Endodermal cell (in vitro differentiated cells): ENCODE measurements around the gene KLHDC4. TPM values are rescaled to one million over a fixed set of nuclear protein-coding genes. Genes with fewer than 3 reads are reported as not detected.

Experiments
- DNase-seq: peaks from one replicate; pipeline ENCODE4 v3.0.0-alpha.2; 2017
- H3K27ac ChIP-seq: 2 replicates; pipeline ENCODE4 v1.5.1; 2013; ENCODE audit warnings: mild to moderate bottlenecking, low read depth, low read length, moderate library complexity
- H3K27me3 ChIP-seq: 2 replicates; pipeline ENCODE4 v1.6.1; 2013; ENCODE audit warnings: mild to moderate bottlenecking, low read length, moderate library complexity; ENCODE audit not compliant: insufficient read depth, control insufficient read depth, poor library complexity, severe bottlenecking
- H3K36me3 ChIP-seq: 2 replicates; pipeline ENCODE4 v1.7.0; 2013; ENCODE audit warnings: mild to moderate bottlenecking, low read length, moderate library complexity; ENCODE audit not compliant: control insufficient read depth, insufficient read depth
- H3K4me1 ChIP-seq: one replicate; pipeline ENCODE4 v1.7.0; 2013; ENCODE audit warnings: low read length; ENCODE audit not compliant: control insufficient read depth, insufficient read depth
- H3K4me3 ChIP-seq: 2 replicates; pipeline ENCODE4 v1.5.1; 2013; ENCODE audit warnings: mild to moderate bottlenecking, low read length, moderate library complexity
- H3K9ac ChIP-seq: 2 replicates; pipeline ENCODE4 v1.6.1; 2013; ENCODE audit warnings: mild to moderate bottlenecking, low read length, moderate library complexity; ENCODE audit not compliant: poor library complexity, severe bottlenecking; ENCODE audit errors: extremely low read depth
- H3K9me3 ChIP-seq: 2 replicates; pipeline ENCODE4 v1.6.1; 2013; ENCODE audit warnings: mild to moderate bottlenecking, low read length, moderate library complexity; ENCODE audit not compliant: control insufficient read depth
- H3K27ac Mint-ChIP-seq: 2 replicates; pipeline ENCODE4 v1.8.0; 2020; ENCODE audit warnings: mixed read lengths
- H3K27me3 Mint-ChIP-seq: 2 replicates; pipeline ENCODE4 v1.8.0; 2021; ENCODE audit warnings: mild to moderate bottlenecking, mixed read lengths; ENCODE audit not compliant: insufficient read depth
- H3K36me3 Mint-ChIP-seq: 2 replicates; pipeline ENCODE4 v1.8.0; 2020; ENCODE audit warnings: low read depth, mixed read lengths
- H3K4me1 Mint-ChIP-seq: 2 replicates; pipeline ENCODE4 v1.8.0; 2020; ENCODE audit warnings: mixed read lengths
- H3K4me3 Mint-ChIP-seq: 2 replicates; pipeline ENCODE4 v1.8.0; 2020; ENCODE audit warnings: mild to moderate bottlenecking, moderate library complexity, mixed read lengths
- H3K9me3 Mint-ChIP-seq: 2 replicates; pipeline ENCODE4 v1.8.0; 2020; ENCODE audit warnings: mild to moderate bottlenecking, mixed read lengths
- CTCF ChIP-seq: fragments of 200-600 bp; sonication (generic); conservative IDR thresholded peaks from 2 replicates; pipeline ENCODE4 v1.5.0; 2021; ENCODE audit warnings: antibody characterized with exemption, mild to moderate bottlenecking
- WGBS, 2 experiments: methylation state at CpG; one replicate each; pipeline versions ENCODE4 v1.1.5 to v1.1.7; 2013; ENCODE audit warnings: missing lambda C conversion rate in 2 of 2, mixed read lengths in 1 of 2; ENCODE audit not compliant: insufficient coverage in 1 of 2, insufficient read length in 1 of 2; 5-methylcytosine and 5-hydroxymethylcytosine counted together
- total RNA-seq, 2 donors: library from RNA; stranded (reverse); fragmentation: NEBNext Ultra II Directional in 1 of 2; extraction: Animal tissue kit (Norgen Biotek cat#: 25700) in 1 of 2; gene quantifications; 2 replicates in 1 of 2; 3 replicates in 1 of 2; pipeline ENCODE4 v1.2.1, GENCODE V29; 2021

The KLHDC4 gene
- total RNA-seq, 2 donors from 2014 or later = 52.8 to 58.8 TPM

DNA sequence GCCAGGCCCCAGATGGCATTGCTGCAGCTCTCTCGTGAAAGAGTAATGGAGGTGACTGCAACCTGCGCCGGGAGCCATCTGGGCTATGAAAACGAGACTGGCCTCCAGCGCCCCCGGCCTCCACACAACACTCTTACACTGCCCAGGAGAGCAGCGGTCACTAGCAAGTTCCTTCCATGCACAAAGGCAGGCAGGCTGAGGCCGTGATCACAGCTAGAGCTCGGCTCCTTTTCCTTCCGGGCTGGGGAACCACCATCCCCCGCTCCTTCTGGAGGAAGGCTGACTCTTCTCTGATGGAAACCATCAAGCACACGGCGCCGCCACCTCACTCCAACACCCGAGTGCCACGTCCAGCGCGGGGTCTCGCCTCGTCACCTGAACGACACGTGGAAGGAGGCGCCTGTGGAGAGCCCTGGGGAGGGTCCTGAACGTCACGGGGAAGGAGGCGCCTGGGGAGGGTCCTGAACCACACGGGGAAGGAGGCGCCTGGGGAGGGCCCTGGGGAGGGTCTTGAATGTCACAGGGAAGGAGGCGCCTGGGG lies 61.9 kb downstream of the KLHDC4 start:
- TF ChIP-seq CTCF = no peak
- Mint-ChIP-seq H3K27me3 (no peaks in the 10 kb centered on the region), H3K4me1 (peaks cover 14% of the 10 kb centered on the region), H3K36me3 (peaks cover 48% of the 10 kb centered on the region), H3K27ac (no peak overlapping the region), H3K9me3 (no peaks in the 10 kb centered on the region), H3K4me3 (no peak overlapping the region)
- peaks cover 20% of the 10 kb centered on the region for H3K36me3 ChIP-seq
- H3K9ac ChIP-seq = no peak overlapping the region
- no peak overlapping the region for H3K4me3 ChIP-seq
- H3K4me1 ChIP-seq = peaks cover 9% of the 10 kb centered on the region
- no peaks in the 10 kb centered on the region for H3K27me3 ChIP-seq
- H3K27ac ChIP-seq = no peak overlapping the region
- 94 to 96% methylated on average over 19 to 29 of the region's 29 CpGs for WGBS, 2 experiments
- DNase-seq = no peak
- H3K9me3 ChIP-seq = no peaks in the 10 kb centered on the region

GRCh38 chr16:87703071-87703470 lies 62.7 kb downstream of the KLHDC4 start:
- Mint-ChIP-seq H3K4me1 (peaks cover 14% of the 10 kb centered on the region), H3K36me3 (peaks cover 44% of the 10 kb centered on the region), H3K4me3 (no peak overlapping the region), H3K27ac (no peak overlapping the region), H3K9me3 (no peaks in the 10 kb centered on the region), H3K27me3 (no peaks in the 10 kb centered on the region)
- Histone ChIP-seq H3K36me3 (peaks cover 23% of the 10 kb centered on the region), H3K4me3 (no peak overlapping the region), H3K4me1 (peaks cover 9% of the 10 kb centered on the region), H3K9me3 (no peaks in the 10 kb centered on the region), H3K27me3 (no peaks in the 10 kb centered on the region), H3K27ac (no peak overlapping the region), H3K9ac (no peak overlapping the region)
- no peak for DNase-seq
- WGBS, 2 experiments = 91 to 99% methylated on average over 26 of the region's 26 CpGs
- no peak for TF ChIP-seq CTCF

DNA sequence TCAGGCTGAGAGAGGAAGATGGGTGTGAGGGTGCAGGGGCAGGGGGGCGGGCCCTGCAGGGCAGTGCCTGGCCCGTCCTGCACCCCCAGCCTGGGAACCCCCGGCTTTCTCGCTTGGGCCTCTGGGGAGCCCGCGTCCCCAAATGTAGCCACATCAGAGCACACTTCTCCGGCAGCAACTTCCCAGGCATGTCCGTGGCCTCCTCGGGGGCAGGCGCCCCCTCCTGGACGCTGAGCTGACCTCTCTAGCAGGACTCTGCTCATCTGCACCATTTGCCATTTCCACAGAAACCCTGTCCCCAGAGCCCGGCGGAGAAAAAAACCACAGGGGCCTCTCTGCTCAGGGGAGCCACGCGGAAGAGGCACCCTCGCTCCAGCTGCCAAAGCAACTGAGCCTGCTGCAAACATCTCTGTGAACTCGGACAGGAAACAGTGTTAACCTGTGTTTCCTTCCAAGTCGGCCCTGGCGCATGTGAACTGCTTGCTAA lies 63.4 kb downstream of the KLHDC4 start:
- Mint-ChIP-seq H3K4me1 (peaks cover 14% of the 10 kb centered on the region), H3K27ac (no peak overlapping the region), H3K4me3 (no peak overlapping the region), H3K27me3 (no peaks in the 10 kb centered on the region), H3K9me3 (no peaks in the 10 kb centered on the region), H3K36me3 (peaks cover 41% of the 10 kb centered on the region)
- DNase-seq = peak; percentile 88
- 84 to 88% methylated on average over 11 to 19 of the region's 19 CpGs for WGBS, 2 experiments
- H3K4me3 ChIP-seq = no peak overlapping the region
- H3K4me1 ChIP-seq = peaks cover 9% of the 10 kb centered on the region
- no peaks in the 10 kb centered on the region for H3K9me3 ChIP-seq
- H3K27me3 ChIP-seq = no peaks in the 10 kb centered on the region
- H3K9ac ChIP-seq = no peak overlapping the region
- no peak overlapping the region for H3K27ac ChIP-seq
- H3K36me3 ChIP-seq = peaks cover 26% of the 10 kb centered on the region
- TF ChIP-seq CTCF = peak; percentile 82
